MM.1S (cell line): ENCODE results near the gene TTC39C.
"Not testable (repeated sequence)": the region's sequence is repeated elsewhere in the genome, so short reads cannot be mapped to it uniquely, and the experiment has no call there.

Experiments used
- DNase-seq: peaks from one replicate; pipeline ENCODE4 v3.0.0-alpha.2; 2015
- H2AFZ ChIP-seq: fragments of 300-600 bp; sonication (generic); 2 replicates; pipeline ENCODE4 v1.6.0; 2016; ENCODE audit warnings: antibody characterized with exemption, low read length
- H3F3A ChIP-seq: fragments of 300-600 bp; sonication (generic); 2 replicates; pipeline ENCODE4 v1.6.1; 2016; ENCODE audit warnings: mild to moderate bottlenecking, antibody characterized with exemption, low read length, moderate library complexity, mixed read lengths; ENCODE audit not compliant: insufficient read depth
- H3K27ac ChIP-seq: fragments of 300-600 bp; sonication (generic); 2 replicates; pipeline ENCODE4 v1.5.1; 2016; ENCODE audit warnings: mild to moderate bottlenecking, low read length
- H3K27me3 ChIP-seq: fragments of 300-600 bp; sonication (generic); replicated peaks from 2 replicates; pipeline ENCODE4 v1.6.0; 2016; ENCODE audit warnings: low read length; ENCODE audit not compliant: insufficient read depth
- H3K36me3 ChIP-seq: fragments of 300-600 bp; sonication (generic); replicated peaks from 2 replicates; pipeline ENCODE4 v1.6.1; 2016; ENCODE audit warnings: mild to moderate bottlenecking, low read length, mixed read lengths; ENCODE audit not compliant: insufficient read depth
- H3K4me1 ChIP-seq: fragments of 300-600 bp; sonication (generic); 2 replicates; pipeline ENCODE4 v1.6.1; 2016; ENCODE audit warnings: low read length, mixed read lengths
- H3K4me2 ChIP-seq: fragments of 300-600 bp; sonication (generic); 2 replicates; pipeline ENCODE4 v1.6.0; 2016; ENCODE audit warnings: low read depth, low read length
- H3K4me3 ChIP-seq: fragments of 300-600 bp; sonication (generic); 2 replicates; pipeline ENCODE4 v1.5.1; 2016; ENCODE audit warnings: low read length, mixed read lengths
- H3K79me2 ChIP-seq: fragments of 300-600 bp; sonication (generic); 2 replicates; pipeline ENCODE4 v1.6.1; 2016; ENCODE audit warnings: mixed run types, low read length, mixed read lengths
- H3K9ac ChIP-seq: fragments of 300-600 bp; sonication (generic); 2 replicates; pipeline ENCODE4 v1.6.1; 2016; ENCODE audit warnings: low read length, mixed read lengths
- H3K9me2 ChIP-seq: fragments of 300-600 bp; sonication (generic); replicated peaks from 2 replicates; pipeline ENCODE4 v1.6.1; 2016; ENCODE audit warnings: mild to moderate bottlenecking, low read length, mixed read lengths; ENCODE audit not compliant: insufficient read depth
- H3K9me3 ChIP-seq: fragments of 300-600 bp; sonication (generic); replicated peaks from 2 replicates; pipeline ENCODE4 v1.6.1; 2016; ENCODE audit warnings: mild to moderate bottlenecking, low read length, mixed read lengths; ENCODE audit not compliant: insufficient read depth
- H4K20me1 ChIP-seq: fragments of 300-600 bp; sonication (generic); 2 replicates; pipeline ENCODE4 v1.6.1; 2016; ENCODE audit warnings: mild to moderate bottlenecking, low read length, moderate library complexity, mixed read lengths; ENCODE audit not compliant: insufficient read depth
- CTCF ChIP-seq: fragments of 300-600 bp; sonication (generic); IDR thresholded peaks from 2 replicates; pipeline ENCODE4 v1.5.1; 2016; ENCODE audit warnings: antibody characterized with exemption, low read length, mixed read lengths
- EZH2 ChIP-seq: fragments of 300-600 bp; sonication (generic); optimal IDR thresholded peaks from 2 replicates; pipeline ENCODE3; 2017; ENCODE audit warnings: low read depth, mild to moderate bottlenecking, antibody characterized with exemption, low read length, mixed read lengths
- EZH2phosphoT487 ChIP-seq: fragments of 300-600 bp; sonication (generic); IDR thresholded peaks from 2 replicates; pipeline ENCODE4 v1.6.1; 2018; ENCODE audit warnings: antibody characterized with exemption, low read length

The TTC39C gene

DNA sequence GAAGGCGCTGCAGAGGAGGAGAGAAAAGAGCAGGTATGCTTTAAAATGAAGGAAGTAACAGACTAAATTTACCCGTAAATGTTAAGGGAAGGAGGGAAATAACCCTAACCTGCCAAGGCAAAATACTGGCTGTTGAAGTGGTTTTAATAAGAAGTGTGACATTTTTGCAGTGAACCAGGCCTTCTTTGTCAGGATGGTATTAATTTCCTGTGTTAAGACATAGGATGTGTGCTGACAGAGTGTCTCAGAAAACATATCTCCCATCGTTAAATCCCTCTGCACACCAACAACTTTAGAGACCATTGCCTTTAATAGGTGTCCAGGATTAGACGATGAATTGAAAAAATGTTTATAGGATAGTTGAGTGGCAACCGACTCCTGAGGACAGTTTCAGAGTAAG lies 9.9 kb downstream of the TTC39C start:
- Histone ChIP-seq H3K4me3 (no peak overlapping the region), H3K27ac (no peak overlapping the region), H3K79me2 (no peaks in the 10 kb centered on the region), H3K9ac (no peak overlapping the region), H3K4me1 (peaks cover 11% of the 10 kb centered on the region), H4K20me1 (no peaks in the 10 kb centered on the region), H3K4me2 (no peak overlapping the region), H3K27me3 (no peaks in the 10 kb centered on the region), H2AFZ (no peak overlapping the region), H3K36me3 (no peaks in the 10 kb centered on the region), H3K9me3 (no peaks in the 10 kb centered on the region), H3K9me2 (no peaks in the 10 kb centered on the region), H3F3A (peaks cover 7% of the 10 kb centered on the region)
- DNase-seq = no peak
- TF ChIP-seq CTCF = no peak

GRCh38 chr18:24026457-24026856 lies 11.9 kb downstream of the TTC39C start:
- no peak overlapping the region for H3K27ac ChIP-seq
- no peak overlapping the region for H3K4me2 ChIP-seq
- H3K4me3 ChIP-seq = no peak overlapping the region
- H2AFZ ChIP-seq = no peak overlapping the region
- no peaks in the 10 kb centered on the region for H3K36me3 ChIP-seq
- no peaks in the 10 kb centered on the region for H3K27me3 ChIP-seq
- TF ChIP-seq EZH2phosphoT487 (no peak), EZH2 (no peak), CTCF (no peak)
- no peaks in the 10 kb centered on the region for H3F3A ChIP-seq
- DNase-seq = no peak
- no peak overlapping the region for H3K9ac ChIP-seq
- no peaks in the 10 kb centered on the region for H4K20me1 ChIP-seq
- no peaks in the 10 kb centered on the region for H3K4me1 ChIP-seq
- H3K79me2 ChIP-seq = no peaks in the 10 kb centered on the region
- no peaks in the 10 kb centered on the region for H3K9me2 ChIP-seq
- H3K9me3 ChIP-seq = no peaks in the 10 kb centered on the region

DNA sequence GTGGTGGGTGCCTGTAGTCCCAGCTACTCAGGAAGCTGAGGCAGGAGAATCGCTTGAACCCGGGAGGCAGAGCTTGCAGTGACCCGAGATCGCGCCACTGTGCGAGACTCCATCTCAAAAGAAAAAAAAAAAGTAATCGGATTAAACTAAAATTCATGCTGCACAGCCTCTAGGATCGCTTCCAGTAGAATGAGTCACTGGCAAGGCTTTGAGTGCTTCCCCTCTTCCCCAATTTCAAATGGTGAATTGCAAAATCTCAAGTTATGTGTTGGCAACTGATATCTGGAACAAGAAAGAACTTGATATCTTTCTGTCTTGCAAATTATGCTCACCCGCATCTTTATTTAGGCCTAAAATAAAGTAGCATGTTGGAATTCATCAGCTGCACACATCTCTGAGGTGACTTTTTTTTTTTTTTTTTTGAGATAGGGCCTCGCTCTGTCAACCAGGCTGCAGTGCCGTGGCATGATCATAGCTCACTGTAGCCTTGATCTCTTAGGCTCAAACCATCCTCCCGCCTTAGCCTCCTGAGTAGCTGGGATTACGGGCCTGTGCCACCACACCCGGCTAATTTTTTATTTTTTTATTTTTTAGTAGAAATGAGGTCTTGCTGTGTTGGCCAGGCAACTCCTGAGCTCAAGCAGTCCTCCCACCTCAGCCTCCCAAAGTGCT lies 12.7 kb downstream of the TTC39C start:
- Histone ChIP-seq H3K79me2 (no peaks in the 10 kb centered on the region), H3K27me3 (no peaks in the 10 kb centered on the region), H3K4me1 (no peaks in the 10 kb centered on the region), H4K20me1 (no peaks in the 10 kb centered on the region), H3K4me3 (no peak overlapping the region), H3K9me3 (no peaks in the 10 kb centered on the region), H3K9ac (no peak overlapping the region), H3F3A (no peaks in the 10 kb centered on the region), H2AFZ (no peak overlapping the region), H3K9me2 (no peaks in the 10 kb centered on the region), H3K4me2 (no peak overlapping the region), H3K27ac (no peak overlapping the region), H3K36me3 (no peaks in the 10 kb centered on the region)
- no peak for DNase-seq
- TF ChIP-seq CTCF = no peak
- TF ChIP-seq EZH2 = no peak
- TF ChIP-seq EZH2phosphoT487 = no peak

- H4K20me1 ChIP-seq, H3K27ac ChIP-seq: not testable (repeated sequence)
Observed at GRCh38 chr18:24028946-24029345, 14.4 kb downstream of the TTC39C start.

More at GRCh38 chr18:24028946-24029345, 14.4 kb downstream of the TTC39C start:
- not testable (repeated sequence) for DNase-seq, H3K4me1 ChIP-seq, H3F3A ChIP-seq, H3K9ac ChIP-seq, H3K79me2 ChIP-seq, H3K36me3 ChIP-seq, H3K9me3 ChIP-seq, H2AFZ ChIP-seq, H3K27me3 ChIP-seq, H3K4me2 ChIP-seq, H3K4me3 ChIP-seq, H3K9me2 ChIP-seq
